Measurements from ENCODE around the gene ATG4B. TPM values are rescaled to one million over a fixed set of nuclear protein-coding genes. Genes with fewer than 3 reads are reported as not detected.

The ATG4B gene
- total RNA-seq, 4 donors from 2014 or later = 39.1 to 76.0 (median 55.3) TPM

DNA sequence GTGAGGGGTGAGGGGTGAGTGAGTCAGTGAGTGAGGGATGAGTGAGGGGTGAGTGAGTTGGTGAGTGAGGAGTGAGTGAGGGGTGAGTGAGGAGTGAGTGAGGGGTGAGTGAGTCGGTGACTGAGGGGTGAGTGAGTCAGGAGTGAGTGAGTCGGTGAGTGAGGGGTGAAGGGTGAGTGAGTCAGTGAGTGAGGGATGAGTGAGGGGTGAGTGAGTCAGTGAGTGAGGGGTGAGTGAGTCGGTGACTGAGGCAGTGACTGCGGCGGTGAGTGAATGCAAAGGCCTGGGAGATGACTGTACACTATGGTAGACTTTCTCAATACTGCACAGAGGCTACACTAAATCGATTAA lies 17.1 kb upstream of the ATG4B start:
- 94% methylated on average over 6 of the region's 6 CpGs for WGBS

DNA sequence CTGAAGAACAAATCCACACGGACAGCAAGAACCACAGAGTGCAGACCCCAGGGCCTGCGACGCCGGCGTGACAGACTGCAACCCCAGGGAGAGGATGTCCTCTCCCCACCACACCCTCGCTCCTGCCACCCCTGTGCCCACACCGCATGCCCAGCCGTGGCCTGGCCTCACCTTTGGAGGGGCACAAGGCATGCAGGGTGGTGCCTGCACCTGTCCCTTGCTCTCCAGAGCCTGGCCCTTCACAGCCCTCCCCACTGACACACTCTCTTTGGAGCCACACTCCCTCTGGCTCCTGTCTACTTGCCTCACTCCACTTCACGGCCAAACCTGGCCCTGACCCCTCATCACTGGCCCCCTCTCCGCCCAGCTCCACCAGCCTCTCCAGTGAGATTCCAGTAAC lies 9.8 kb upstream of the ATG4B start:
- peaks cover 0 to 24% (median 9%) of the 10 kb centered on the region in 4 donors for H3K4me1 ChIP-seq
- intact Hi-C loops (cut with DNase I) = no loop called here
- H3K36me3 ChIP-seq = peaks cover 9 to 55% (median 38%) of the 10 kb centered on the region in 4 donors
- TF ChIP-seq POLR2A (IDR thresholded peaks at IDR 0.05; ENCODE audit: low read depth) = no peak
- TF ChIP-seq POLR2AphosphoS5 (IDR thresholded peaks at IDR 0.05) = no peak
- TF ChIP-seq, protein P1, sequence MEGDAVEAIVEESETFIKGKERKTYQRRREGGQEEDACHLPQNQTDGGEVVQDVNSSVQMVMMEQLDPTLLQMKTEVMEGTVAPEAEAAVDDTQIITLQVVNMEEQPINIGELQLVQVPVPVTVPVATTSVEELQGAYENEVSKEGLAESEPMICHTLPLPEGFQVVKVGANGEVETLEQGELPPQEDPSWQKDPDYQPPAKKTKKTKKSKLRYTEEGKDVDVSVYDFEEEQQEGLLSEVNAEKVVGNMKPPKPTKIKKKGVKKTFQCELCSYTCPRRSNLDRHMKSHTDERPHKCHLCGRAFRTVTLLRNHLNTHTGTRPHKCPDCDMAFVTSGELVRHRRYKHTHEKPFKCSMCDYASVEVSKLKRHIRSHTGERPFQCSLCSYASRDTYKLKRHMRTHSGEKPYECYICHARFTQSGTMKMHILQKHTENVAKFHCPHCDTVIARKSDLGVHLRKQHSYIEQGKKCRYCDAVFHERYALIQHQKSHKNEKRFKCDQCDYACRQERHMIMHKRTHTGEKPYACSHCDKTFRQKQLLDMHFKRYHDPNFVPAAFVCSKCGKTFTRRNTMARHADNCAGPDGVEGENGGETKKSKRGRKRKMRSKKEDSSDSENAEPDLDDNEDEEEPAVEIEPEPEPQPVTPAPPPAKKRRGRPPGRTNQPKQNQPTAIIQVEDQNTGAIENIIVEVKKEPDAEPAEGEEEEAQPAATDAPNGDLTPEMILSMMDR (IDR thresholded peaks at IDR 0.05) = no peak
- no peak for TF ChIP-seq EP300 (IDR thresholded peaks at IDR 0.05)
- no peaks in the 10 kb centered on the region for H3K27me3 ChIP-seq
- H3K9me3 ChIP-seq = no peaks in the 10 kb centered on the region
- 88% methylated on average over 10 of the region's 10 CpGs for WGBS
- H3K27ac ChIP-seq (replicated peaks in 1 of 4) = no peak overlapping the region
- no peak overlapping the region for H3K4me3 ChIP-seq
- DNase-seq (ENCODE audit: extremely low spot score) = no peak

More for the DNA sequence above, 17.1 kb upstream of the ATG4B start:
- Histone ChIP-seq H3K36me3 (peaks cover 0 to 16% (median 9%) of the 10 kb centered on the region in 4 donors), H3K27ac (replicated peaks in 1 of 4) (no peak overlapping the region), H3K27me3 (no peaks in the 10 kb centered on the region), H3K4me3 (no peak overlapping the region), H3K4me1 (peaks cover 8 to 20% (median 19%) of the 10 kb centered on the region in 4 donors), H3K9me3 (no peaks in the 10 kb centered on the region)
- no peak for DNase-seq (ENCODE audit: extremely low spot score)
- TF ChIP-seq POLR2A (IDR thresholded peaks at IDR 0.05; ENCODE audit: low read depth) = no peak
- TF ChIP-seq POLR2AphosphoS5 (IDR thresholded peaks at IDR 0.05) = no peak
- no peak for TF ChIP-seq EP300 (IDR thresholded peaks at IDR 0.05)
- TF ChIP-seq, protein P1 (IDR thresholded peaks at IDR 0.05) = no peak
- intact Hi-C loops (cut with DNase I) = no loop called here

DNA sequence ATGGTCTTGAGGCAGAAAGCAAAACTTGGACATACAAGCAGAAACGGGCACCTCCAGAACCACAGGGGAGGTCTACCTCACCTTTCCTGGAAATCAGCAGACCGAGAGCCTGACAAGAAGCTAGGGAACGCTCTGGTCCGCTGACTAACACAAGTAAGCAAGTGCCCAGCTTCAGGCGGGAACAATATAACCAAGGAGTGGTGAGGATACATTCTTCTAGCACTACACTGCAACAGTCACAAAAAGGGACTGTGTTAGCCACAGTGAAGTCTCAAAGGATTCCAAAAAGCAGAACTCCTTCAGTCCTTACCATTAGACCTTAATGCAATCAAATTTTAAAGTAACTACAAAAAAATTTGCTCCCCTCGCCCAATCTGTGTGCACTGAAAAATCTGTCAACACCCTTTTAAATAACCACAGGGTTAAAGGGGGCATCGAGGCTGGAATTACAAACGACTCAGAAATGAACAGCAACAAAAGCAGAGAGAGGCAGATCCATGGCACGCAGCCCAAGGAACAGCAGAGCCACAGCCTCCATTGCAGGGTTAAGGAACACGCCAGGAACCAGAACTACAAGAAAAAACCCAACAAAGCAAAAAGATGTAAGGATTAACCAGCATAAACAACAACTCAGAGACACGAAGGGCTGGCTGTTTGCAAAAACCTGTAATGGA lies 7.6 kb upstream of the ATG4B start:
- 75% methylated on average over 11 of the region's 11 CpGs for WGBS
- Histone ChIP-seq H3K27me3 (no peaks in the 10 kb centered on the region), H3K4me1 (peaks cover 0 to 43% (median 17%) of the 10 kb centered on the region in 4 donors), H3K9me3 (no peaks in the 10 kb centered on the region), H3K27ac (replicated peaks in 1 of 4) (peak overlapping the region in 1 of 4 donors; percentile 35), H3K4me3 (no peak overlapping the region), H3K36me3 (peaks cover 22 to 63% (median 55%) of the 10 kb centered on the region in 4 donors)
- TF ChIP-seq EP300 (IDR thresholded peaks at IDR 0.05) (no peak), POLR2A (IDR thresholded peaks at IDR 0.05; ENCODE audit: low read depth) (no peak), POLR2AphosphoS5 (IDR thresholded peaks at IDR 0.05) (no peak)
- TF ChIP-seq, protein P1 (IDR thresholded peaks at IDR 0.05) = no peak
- no peak for DNase-seq (ENCODE audit: extremely low spot score)
- intact Hi-C loops (cut with DNase I) = no loop called here

DNA sequence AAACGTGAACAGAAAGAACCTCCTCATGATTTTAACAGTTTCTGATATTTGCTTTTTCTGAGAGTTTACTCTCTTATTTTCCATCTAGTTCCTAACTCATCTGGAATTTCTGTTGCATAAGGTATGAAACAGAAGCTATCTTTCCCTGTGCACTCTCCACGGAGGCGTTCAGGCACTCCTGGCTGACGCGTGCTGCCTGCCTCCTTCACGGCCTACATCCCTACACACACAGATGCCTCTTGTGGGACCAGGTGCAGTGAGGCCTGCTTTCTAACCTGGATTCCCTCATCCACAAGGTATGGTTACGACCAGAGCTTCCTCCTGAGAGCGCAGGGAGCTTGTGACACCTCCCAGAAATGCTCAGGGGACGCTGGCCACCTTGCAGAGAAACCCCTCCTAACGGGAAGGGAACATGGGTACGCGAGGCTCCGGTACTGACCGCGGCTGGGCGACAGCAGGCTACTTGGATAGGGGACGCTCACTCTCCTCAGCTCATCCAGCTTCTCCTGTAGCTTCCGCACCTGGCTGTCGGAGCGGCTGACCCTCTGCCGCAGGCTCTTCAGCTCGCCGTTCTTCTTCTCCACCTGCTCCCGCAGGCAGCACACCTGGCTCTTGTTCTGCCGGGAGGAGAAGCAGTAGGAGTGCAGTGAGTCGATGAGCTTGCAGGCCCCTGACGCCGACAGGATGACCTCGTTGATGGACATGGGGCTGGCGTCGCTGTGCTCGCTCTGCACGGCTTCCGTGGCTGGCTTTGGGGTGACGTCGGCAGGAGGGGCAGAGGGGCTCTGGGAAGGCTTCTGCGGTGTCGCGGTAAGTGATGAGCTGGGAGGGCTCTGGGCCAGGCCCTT lies 4.8 kb upstream of the ATG4B start:
- no peak overlapping the region for H3K27ac ChIP-seq (replicated peaks in 1 of 4)
- intact Hi-C loops (cut with DNase I) = no loop called here

More for the DNA sequence above, 4.8 kb upstream of the ATG4B start:
- Histone ChIP-seq H3K9me3 (no peaks in the 10 kb centered on the region), H3K4me3 (no peak overlapping the region), H3K36me3 (peaks cover 22 to 57% (median 50%) of the 10 kb centered on the region in 4 donors), H3K4me1 (peaks cover 11 to 52% (median 31%) of the 10 kb centered on the region in 4 donors), H3K27me3 (no peaks in the 10 kb centered on the region)
- 93% methylated on average over 35 of the region's 39 CpGs for WGBS
- no peak for DNase-seq (ENCODE audit: extremely low spot score)
- TF ChIP-seq POLR2A (IDR thresholded peaks at IDR 0.05; ENCODE audit: low read depth) (no peak), EP300 (IDR thresholded peaks at IDR 0.05) (no peak), POLR2AphosphoS5 (IDR thresholded peaks at IDR 0.05) (no peak)
- TF ChIP-seq, protein P1 (IDR thresholded peaks at IDR 0.05) = no peak

Measured in esophagus muscularis mucosa (tissue), 4 donors.